HCT116 (cell line): ENCODE results near the gene UACA.

Experiments
- ELF1 ChIP-seq: IDR thresholded peaks from 2 replicates; pipeline ENCODE4 v1.6.1; 2012; ENCODE audit warnings: low read depth, borderline replicate concordance
- EZH2 ChIP-seq: fragments of 200-600 bp; sonication (generic); IDR thresholded peaks from 2 replicates; pipeline ENCODE4 v1.6.1; 2017; ENCODE audit warnings: antibody characterized with exemption, mixed run types
- POLR2A ChIP-seq: IDR thresholded peaks from 2 replicates; pipeline ENCODE4 v1.7.0; 2011; ENCODE audit warnings: borderline replicate concordance; ENCODE audit not compliant: insufficient read depth, insufficient read length; ENCODE audit errors: extremely low read depth
- POLR2AphosphoS5 ChIP-seq: IDR thresholded peaks from 2 replicates; pipeline ENCODE4 v1.6.1; 2011; ENCODE audit warnings: mild to moderate bottlenecking, low read depth, low read length, moderate library complexity
- SIN3A ChIP-seq: IDR thresholded peaks from 2 replicates; pipeline ENCODE4 v1.6.1; 2012; ENCODE audit warnings: low read depth
- YY1 ChIP-seq: IDR thresholded peaks from 2 replicates; pipeline ENCODE4 v1.6.1; 2011; ENCODE audit warnings: low read length, low read depth, moderate library complexity, mild to moderate bottlenecking; ENCODE audit not compliant: insufficient replicate concordance; ENCODE audit errors: extremely low read depth
- TF ChIP-seq, protein P1 (sequence below), 3 experiments: fragments of 200-600 bp in 1 of 3; sonication (generic) in 1 of 3; IDR thresholded peaks in 2 of 3; conservative IDR thresholded peaks in 1 of 3; 2 replicates each; pipeline ENCODE4 v1.5.1; 2012 to 2017; ENCODE audit warnings: low read depth in 2 of 3, low read length in 2 of 3, antibody characterized with exemption in 1 of 3, borderline replicate concordance in 1 of 3, control low read depth in 1 of 3, mild to moderate bottlenecking in 1 of 3, mixed read lengths in 1 of 3, mixed run types in 1 of 3, moderate library complexity in 1 of 3; ENCODE audit not compliant: insufficient read depth in 1 of 3

DNA sequence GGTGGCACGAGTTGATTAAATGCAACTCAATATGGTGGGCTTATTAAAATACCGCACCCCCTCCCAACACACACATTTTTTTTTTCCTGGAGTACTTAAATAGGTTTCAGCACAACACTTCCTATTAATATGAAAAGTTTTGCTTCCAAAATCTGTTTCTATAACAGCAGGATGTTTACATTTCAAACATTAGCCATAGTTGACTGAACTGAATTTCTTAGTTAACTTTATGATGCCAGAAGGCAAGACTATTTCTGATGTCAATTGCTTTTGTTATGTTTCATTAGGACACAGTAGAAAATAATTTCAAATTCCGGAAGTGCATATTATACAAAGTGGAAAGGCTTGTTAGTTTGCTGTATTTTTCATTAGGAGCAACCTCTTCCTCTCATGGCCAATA lies 104.7 kb downstream of the UACA start:
- TF ChIP-seq POLR2AphosphoS5 (no peak), YY1 (no peak), SIN3A (no peak), EZH2 (no peak), POLR2A (no peak), ELF1 (no peak)
- TF ChIP-seq, protein P1, sequence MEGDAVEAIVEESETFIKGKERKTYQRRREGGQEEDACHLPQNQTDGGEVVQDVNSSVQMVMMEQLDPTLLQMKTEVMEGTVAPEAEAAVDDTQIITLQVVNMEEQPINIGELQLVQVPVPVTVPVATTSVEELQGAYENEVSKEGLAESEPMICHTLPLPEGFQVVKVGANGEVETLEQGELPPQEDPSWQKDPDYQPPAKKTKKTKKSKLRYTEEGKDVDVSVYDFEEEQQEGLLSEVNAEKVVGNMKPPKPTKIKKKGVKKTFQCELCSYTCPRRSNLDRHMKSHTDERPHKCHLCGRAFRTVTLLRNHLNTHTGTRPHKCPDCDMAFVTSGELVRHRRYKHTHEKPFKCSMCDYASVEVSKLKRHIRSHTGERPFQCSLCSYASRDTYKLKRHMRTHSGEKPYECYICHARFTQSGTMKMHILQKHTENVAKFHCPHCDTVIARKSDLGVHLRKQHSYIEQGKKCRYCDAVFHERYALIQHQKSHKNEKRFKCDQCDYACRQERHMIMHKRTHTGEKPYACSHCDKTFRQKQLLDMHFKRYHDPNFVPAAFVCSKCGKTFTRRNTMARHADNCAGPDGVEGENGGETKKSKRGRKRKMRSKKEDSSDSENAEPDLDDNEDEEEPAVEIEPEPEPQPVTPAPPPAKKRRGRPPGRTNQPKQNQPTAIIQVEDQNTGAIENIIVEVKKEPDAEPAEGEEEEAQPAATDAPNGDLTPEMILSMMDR (IDR thresholded peaks at IDR 0.05 in 2 of 3, conservative IDR thresholded peaks at IDR 0.05 in 1 of 3; ENCODE audit: borderline replicate concordance in 1 of 3, insufficient read depth in 1 of 3, low read depth in 2 of 3, low read length in 2 of 3) = no peak
